Measurements from ENCODE around the gene DRC3.

- no peak for TF ChIP-seq POLR2A (IDR thresholded peaks at IDR 0.05; ENCODE audit: low read depth, low read length)
- no peak for TF ChIP-seq POLR2AphosphoS5 (IDR thresholded peaks at IDR 0.05; ENCODE audit: low read depth, low read length)
- TF ChIP-seq TAF1 (IDR thresholded peaks at IDR 0.05; ENCODE audit: borderline replicate concordance, low read depth, low read length) = no peak
Observed at GRCh38 chr17:17964710-17965109, 8.0 kb upstream of the DRC3 start.

All from GM12892 (cell line).